A172 (cell line): ENCODE measurements around the gene PCDHA1. TPM values are rescaled to one million over a fixed set of nuclear protein-coding genes. Genes with fewer than 3 reads are reported as not detected.
"Not testable (repeated sequence)": the region's sequence is repeated elsewhere in the genome, so short reads cannot be mapped to it uniquely, and the experiment has no call there.

Source experiments
- DNase-seq: peaks from one replicate; pipeline ENCODE4 v3.0.0-alpha.2; 2015; ENCODE audit warnings: low spot score
- total RNA-seq: library from RNA; depleted of rRNA; stranded (reverse); fragments of >200 nt; shearing (Covaris generic); gene quantifications from 2 replicates; pipeline ENCODE4 v1.2.3, GENCODE V29; 2014

The PCDHA1 gene
- total RNA-seq, 1 experiment from 2014 or later: not detected

DNA sequence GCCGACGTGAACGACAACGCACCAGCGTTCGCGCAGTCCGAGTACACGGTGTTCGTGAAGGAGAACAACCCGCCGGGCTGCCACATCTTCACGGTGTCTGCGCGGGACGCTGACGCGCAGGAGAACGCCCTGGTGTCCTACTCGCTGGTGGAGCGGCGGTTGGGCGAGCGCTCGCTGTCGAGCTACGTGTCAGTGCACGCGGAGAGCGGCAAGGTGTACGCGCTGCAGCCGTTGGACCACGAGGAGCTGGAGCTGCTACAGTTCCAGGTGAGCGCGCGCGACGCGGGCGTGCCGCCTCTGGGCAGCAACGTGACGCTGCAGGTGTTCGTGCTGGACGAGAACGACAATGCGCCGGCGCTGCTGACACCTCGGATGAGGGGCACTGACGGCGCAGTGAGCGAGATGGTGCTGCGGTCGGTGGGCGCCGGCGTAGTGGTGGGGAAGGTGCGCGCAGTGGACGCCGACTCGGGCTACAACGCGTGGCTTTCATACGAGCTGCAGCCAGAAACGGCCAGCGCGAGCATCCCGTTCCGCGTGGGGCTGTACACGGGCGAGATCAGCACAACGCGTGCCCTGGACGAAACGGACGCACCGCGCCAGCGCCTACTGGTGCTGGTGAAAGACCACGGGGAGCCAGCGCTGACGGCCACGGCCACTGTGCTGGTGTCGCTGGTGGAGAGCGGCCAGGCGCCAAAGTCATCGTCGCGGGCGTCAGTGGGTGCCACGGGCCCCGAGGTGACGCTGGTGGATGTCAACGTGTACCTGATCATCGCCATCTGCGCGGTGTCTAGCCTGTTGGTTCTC lies 64.1 kb downstream of the PCDHA1 start:
- not testable (repeated sequence) for DNase-seq

GRCh38 chr5:140855772-140856674 lies 70.1 kb downstream of the PCDHA1 start, which contains the start of gene PCDHA10:
Gene PCDHA10 (plus strand): TSS chr5:140855897. CDS start chr5:140856049, 152 bp downstream.
- DNase-seq: no peak

DNA sequence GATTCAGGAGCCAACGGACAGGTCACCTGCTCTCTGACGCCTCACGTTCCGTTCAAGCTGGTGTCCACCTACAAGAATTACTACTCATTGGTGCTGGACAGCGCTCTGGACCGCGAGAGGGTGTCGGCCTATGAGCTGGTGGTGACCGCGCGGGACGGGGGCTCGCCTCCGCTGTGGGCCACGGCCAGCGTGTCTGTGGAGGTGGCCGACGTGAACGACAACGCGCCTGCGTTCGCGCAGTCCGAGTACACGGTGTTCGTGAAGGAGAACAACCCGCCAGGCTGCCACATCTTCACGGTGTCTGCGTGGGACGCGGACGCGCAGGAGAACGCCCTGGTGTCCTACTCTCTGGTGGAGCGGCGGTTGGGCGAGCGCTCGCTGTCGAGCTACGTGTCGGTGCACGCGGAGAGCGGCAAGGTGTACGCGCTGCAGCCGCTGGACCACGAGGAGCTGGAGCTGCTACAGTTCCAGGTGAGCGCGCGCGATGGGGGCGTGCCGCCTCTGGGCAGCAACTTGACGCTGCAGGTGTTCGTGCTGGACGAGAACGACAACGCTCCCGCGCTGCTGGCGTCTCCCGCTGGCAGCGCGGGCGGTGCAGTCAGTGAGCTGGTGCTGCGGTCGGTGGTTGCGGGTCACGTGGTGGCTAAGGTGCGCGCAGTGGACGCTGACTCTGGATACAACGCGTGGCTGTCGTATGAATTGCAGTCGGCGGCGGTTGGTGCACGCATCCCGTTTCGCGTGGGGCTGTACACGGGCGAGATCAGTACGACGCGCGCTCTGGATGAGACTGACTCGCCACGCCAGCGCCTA lies 71.4 kb downstream of the PCDHA1 start:
- no peak for DNase-seq

DNA sequence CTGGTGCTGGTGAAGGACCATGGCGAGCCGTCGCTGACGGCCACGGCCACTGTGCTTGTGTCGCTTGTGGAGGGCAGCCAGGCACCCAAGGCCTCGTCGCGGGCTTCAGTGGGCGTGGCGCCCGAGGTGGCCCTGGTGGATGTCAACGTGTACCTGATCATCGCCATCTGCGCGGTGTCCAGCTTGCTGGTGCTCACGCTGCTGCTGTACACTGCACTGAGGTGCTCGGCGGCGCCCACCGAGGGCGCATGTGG lies 72.0 kb downstream of the PCDHA1 start:
- DNase-seq: no peak

- DNase-seq: no peak
These were observed 76.7 kb downstream of the PCDHA1 start for GRCh38 chr5:140862441-140863295.

- DNase-seq: no peak
These were observed 83.0 kb downstream of the PCDHA1 start, which contains the start of gene PCDHA11 for GRCh38 chr5:140868721-140869554. Gene PCDHA11 (plus strand): TSS chr5:140868957. CDS start chr5:140869104, 147 bp downstream.

GRCh38 chr5:140869555-140869886 lies 83.6 kb downstream of the PCDHA1 start:
- DNase-seq: no peak

DNA sequence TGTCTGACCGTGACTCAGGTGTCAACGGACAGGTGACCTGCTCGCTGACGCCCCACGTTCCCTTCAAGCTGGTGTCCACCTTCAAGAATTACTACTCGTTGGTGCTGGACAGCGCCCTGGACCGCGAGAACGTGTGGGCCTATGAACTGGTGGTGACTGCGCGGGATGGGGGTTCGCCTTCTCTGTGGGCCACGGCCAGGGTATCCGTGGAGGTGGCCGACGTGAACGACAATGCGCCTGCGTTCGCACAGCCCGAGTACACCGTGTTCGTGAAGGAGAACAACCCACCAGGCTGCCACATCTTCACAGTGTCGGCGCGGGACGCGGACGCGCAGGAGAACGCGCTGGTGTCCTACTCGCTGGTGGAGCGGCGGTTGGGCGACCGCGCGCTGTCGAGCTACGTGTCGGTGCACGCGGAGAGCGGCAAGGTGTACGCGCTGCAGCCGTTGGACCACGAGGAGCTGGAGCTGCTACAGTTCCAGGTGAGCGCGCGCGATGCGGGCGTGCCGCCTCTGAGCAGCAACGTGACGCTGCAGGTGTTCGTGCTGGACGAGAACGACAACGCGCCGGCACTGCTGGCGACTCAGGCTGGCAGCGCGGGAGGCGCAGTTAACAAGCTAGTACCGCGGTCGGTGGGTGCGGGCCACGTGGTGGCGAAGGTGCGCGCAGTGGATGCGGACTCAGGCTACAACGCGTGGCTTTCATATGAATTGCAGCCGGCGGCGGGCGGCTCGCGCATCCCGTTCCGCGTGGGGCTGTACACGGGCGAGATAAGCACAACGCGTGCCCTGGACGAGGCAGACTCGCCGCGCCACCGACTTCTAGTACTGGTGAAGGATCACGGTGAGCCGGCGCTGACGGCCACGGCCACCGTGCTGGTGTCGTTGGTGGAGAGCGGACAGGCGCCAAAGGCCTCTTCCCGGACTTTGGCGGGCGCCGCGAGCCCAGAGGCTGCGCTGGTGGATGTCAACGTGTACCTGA lies 84.6 kb downstream of the PCDHA1 start:
- DNase-seq: no peak

DNA sequence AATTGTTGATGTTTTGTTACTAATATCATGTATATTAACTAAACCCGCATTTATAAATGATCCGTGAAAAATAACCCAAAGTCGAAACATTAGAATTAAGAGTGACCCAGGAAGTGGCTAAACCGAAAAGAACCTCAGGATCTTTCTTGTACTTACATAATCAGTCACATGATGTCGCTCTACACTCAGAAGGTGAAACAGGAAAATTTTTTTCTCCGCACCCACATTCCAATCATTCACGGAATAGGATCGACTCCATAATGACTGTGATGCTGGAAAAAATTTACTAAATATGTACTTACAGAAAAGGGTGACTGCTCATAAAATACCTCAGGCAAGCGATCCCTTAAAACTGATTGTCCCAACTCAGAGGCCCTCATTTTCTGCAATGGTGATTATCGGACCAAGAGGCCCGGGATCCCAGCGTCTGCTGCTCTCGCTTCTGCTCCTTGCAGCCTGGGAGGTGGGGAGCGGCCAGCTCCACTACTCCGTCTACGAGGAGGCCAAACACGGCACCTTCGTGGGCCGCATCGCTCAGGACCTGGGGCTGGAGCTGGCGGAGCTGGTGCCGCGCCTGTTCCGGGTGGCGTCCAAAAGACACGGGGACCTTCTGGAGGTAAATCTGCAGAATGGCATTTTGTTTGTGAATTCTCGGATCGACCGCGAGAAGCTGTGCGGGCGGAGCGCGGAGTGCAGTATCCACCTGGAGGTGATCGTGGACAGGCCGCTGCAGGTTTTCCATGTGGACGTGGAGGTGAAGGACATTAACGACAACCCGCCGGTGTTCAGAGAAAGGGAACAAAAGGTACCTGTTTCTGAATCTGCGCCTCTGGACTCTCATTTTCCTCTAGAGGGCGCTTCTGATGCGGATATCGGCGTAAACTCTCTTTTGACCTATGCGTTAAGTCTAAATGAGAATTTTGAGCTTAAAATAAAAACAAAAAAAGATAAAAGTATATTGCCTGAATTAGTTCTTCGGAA lies 89.4 kb downstream of the PCDHA1 start, which contains the start of gene PCDHA12:
Gene PCDHA12, plus strand, starts transcription at position 224 of the 981 bp plus-strand sequence. Its CDS starts 165 bp downstream, at position 389.
- peak; percentile 35 for DNase-seq

DNA sequence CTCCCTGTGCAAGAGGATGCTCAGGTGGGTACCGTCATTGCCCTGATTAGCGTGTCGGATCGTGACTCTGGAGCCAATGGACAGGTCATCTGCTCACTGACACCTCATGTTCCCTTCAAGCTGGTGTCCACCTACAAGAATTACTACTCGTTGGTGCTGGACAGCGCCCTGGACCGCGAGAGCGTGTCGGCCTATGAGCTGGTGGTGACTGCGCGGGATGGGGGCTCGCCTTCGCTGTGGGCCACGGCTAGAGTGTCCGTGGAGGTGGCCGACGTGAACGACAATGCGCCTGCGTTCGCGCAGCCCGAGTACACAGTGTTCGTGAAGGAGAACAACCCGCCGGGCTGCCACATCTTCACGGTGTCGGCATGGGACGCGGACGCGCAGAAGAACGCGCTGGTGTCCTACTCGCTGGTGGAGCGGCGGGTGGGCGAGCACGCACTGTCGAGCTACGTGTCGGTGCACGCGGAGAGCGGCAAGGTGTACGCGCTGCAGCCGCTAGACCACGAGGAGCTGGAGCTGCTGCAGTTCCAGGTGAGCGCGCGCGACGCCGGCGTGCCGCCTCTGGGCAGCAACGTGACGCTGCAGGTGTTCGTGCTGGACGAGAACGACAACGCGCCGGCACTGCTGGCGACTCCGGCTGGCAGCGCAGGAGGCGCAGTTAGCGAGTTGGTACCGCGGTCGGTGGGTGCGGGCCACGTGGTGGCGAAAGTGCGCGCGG lies 90.8 kb downstream of the PCDHA1 start:
- not testable (repeated sequence) for DNase-seq

GRCh38 chr5:140877262-140877581 lies 91.3 kb downstream of the PCDHA1 start:
- no peak for DNase-seq

DNA sequence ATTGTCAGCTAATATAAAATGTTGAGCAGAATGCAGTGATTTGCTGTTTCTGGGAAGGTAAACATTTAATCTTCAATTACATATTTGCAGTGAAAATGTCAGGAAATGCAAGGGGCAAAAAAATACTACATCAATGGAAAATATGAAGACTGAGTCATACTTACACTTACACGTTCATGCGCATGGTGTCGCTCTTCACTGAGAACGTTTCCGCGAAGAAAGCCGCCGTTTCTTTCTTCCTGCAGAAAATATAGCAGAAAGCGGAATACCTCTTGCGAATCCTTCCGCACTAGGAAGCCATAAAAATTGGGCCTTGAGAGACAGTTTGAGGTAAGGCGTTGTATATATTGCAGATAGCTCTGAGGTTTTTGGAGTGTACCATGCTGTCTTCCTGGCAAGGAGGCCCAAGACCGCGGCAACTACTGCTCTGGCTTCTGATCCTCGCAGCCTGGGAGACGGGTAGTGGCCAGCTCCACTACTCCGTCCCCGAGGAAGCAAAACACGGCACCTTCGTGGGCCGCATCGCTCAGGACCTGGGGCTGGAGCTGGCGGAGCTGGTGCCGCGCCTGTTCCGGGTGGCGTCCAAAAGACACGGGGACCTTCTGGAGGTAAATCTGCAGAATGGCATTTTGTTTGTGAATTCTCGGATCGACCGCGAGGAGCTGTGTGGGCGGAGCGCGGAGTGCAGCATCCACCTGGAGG lies 96.1 kb downstream of the PCDHA1 start, which contains the start of gene PCDHA13:
Gene PCDHA13, plus strand, starts transcription at position 236 of the 702 bp plus-strand sequence. Its CDS starts 145 bp downstream, at position 381.
- DNase-seq: no peak

GRCh38 chr5:140882591-140882899 lies 96.6 kb downstream of the PCDHA1 start:
- DNase-seq: peak; percentile 31

DNA sequence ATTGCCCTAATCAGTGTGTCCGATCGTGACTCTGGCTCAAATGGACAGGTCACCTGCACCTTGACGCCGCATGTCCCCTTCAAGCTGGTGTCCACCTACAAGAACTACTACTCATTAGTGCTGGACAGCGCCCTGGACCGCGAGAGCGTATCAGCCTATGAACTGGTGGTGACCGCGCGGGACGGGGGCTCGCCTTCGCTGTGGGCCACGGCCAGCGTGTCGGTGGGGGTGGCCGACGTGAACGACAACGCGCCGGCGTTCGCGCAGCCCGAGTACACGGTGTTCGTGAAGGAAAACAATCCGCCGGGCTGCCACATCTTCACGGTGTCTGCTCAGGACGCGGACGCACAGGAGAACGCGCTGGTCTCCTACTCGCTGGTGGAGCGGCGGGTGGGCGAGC lies 97.4 kb downstream of the PCDHA1 start:
- no peak for DNase-seq

GRCh38 chr5:140883927-140884697 lies 98.2 kb downstream of the PCDHA1 start:
- no peak for DNase-seq

DNA sequence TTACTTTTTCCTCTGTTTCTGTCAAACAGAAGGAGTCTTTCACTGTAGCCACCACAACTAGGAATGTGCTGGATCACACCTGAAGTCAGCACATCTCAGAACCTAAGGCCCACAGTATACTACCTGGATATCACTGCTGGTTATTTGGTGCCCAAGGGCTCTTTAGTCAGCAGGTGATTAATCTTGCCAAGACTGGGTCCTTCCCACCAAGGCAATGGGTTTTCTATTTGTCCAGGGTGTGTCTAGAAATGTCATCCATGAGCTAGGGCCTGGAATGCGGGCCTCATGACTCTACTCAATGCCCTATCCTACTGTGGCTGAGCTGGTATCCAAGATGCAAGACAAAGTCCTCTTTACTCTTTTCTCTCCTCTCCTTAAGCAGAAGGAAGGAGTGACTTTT lies 130.4 kb downstream of the PCDHA1 start:
- DNase-seq: no peak
